Fibroblast of villous mesenchyme (primary cell): ENCODE measurements around the gene LCN10. TPM values are rescaled to one million over a fixed set of nuclear protein-coding genes. Genes with fewer than 3 reads are reported as not detected.
"Not testable (repeated sequence)": the region's sequence is repeated elsewhere in the genome, so short reads cannot be mapped to it uniquely, and the experiment has no call there.

Source experiments
- DNase-seq: peaks from one replicate; pipeline ENCODE4 v3.0.0-alpha.2; 2010; ENCODE audit warnings: low read depth
- H3K4me3 ChIP-seq: 2 replicates; pipeline ENCODE4 v1.5.1; 2011; ENCODE audit warnings: low read depth, mild to moderate bottlenecking, low read length
- total RNA-seq: library from RNA; depleted of rRNA; stranded (reverse); fragments of >200 nt; gene quantifications from 2 replicates; pipeline ENCODE4 v1.2.3, GENCODE V29; 2012
- TF ChIP-seq, protein P1 (sequence below): IDR thresholded peaks from 2 replicates; pipeline ENCODE4 v1.5.1; 2012; ENCODE audit warnings: low read depth, mild to moderate bottlenecking, low read length; ENCODE audit not compliant: insufficient read depth

The LCN10 gene
- total RNA-seq, 1 donor: under 0.01 TPM

DNA sequence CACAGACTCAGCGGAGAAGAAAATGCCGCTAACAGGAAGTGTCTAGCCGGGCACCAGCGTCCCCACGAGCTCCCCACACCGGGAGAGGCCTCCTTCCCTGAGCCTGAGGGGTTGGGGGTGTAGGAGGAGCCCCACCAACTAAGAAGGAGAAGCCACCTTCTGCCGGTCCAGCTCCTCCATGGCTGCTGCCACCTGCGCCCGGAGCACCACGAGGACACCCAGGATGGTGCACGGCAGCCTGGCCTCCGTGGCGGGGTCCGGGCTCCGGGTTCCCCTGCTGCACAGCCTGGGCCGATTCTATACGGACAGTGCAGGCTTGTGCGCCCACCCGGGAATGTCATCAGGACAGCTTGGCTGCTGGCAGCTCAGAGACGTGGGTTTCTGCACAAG lies 15.0 kb upstream of the LCN10 start:
- TF ChIP-seq, protein P1, sequence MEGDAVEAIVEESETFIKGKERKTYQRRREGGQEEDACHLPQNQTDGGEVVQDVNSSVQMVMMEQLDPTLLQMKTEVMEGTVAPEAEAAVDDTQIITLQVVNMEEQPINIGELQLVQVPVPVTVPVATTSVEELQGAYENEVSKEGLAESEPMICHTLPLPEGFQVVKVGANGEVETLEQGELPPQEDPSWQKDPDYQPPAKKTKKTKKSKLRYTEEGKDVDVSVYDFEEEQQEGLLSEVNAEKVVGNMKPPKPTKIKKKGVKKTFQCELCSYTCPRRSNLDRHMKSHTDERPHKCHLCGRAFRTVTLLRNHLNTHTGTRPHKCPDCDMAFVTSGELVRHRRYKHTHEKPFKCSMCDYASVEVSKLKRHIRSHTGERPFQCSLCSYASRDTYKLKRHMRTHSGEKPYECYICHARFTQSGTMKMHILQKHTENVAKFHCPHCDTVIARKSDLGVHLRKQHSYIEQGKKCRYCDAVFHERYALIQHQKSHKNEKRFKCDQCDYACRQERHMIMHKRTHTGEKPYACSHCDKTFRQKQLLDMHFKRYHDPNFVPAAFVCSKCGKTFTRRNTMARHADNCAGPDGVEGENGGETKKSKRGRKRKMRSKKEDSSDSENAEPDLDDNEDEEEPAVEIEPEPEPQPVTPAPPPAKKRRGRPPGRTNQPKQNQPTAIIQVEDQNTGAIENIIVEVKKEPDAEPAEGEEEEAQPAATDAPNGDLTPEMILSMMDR: no peak
- DNase-seq: no peak
- no peak overlapping the region for H3K4me3 ChIP-seq

GRCh38 chr9:136757328-136757727 lies 14.6 kb upstream of the LCN10 start:
- DNase-seq: no peak
- H3K4me3 ChIP-seq: no peak overlapping the region
- TF ChIP-seq, protein P1: no peak

DNA sequence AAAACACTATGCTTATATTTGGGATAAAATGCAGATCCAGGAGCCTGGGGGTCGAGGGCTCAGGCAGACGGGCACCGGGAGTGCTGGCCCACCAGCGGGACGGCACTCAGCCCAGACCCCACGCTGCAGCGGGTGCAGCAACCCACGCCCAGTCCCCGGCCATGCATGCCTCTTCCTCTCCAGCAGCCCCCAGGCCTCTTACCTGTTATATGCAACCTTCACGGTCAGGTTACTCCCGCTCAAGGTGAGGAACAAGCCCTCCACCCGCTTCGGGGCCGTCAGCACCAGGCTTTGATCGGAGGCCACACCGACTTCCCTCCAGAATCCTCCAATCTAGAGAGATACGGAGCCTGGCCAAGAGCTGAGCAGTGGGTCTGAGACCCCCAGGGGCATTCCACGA lies 14.1 kb upstream of the LCN10 start:
- DNase-seq: no peak
- TF ChIP-seq, protein P1: no peak
- no peak overlapping the region for H3K4me3 ChIP-seq

GRCh38 chr9:136756134-136756438 lies 13.3 kb upstream of the LCN10 start:
- DNase-seq: no peak
- no peak overlapping the region for H3K4me3 ChIP-seq
- TF ChIP-seq, protein P1: no peak

DNA sequence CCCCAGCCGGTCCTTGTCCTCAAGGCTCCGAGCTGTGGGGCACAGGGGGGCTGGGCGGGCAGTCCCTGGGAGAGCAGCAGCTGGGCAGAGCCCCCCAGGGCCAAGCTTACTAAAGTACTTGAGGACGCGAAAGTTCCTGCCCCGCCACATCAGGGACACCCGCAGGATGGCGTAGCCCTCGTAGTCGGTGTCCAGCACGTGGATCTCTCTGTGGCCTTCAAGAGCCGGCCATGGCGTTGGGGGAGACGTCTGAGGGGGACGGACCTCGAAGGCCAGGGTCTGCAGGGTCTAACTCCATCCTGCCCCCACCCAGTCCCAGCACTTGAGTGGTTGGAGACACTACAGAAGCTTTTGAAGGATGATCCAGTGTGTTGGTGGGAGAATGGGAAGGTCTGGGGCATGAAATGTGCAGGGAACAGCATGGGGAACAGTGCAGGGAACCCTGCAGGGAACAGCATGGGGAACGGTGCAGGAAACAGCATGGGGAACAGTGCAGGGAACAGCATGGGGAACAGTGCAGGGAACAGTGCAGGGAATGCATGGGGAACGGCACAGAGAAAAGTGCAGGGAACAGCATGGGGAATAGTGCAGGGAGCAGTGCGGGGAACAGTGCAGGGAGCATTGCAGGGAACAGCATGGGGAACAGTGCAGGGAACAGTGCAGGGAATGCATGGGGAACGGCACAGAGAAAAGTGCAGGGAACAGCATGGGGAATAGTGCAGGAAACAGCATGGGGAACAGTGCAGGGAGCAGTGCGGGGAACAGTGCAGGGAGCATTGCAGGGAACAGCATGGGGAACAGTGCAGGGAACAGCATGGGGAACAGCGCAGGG lies 12.8 kb upstream of the LCN10 start:
- DNase-seq, H3K4me3 ChIP-seq: not testable (repeated sequence)

GRCh38 chr9:136754626-136755301 lies 12.0 kb upstream of the LCN10 start:
- TF ChIP-seq, protein P1: no peak
- DNase-seq: no peak
- H3K4me3 ChIP-seq: no peak overlapping the region

DNA sequence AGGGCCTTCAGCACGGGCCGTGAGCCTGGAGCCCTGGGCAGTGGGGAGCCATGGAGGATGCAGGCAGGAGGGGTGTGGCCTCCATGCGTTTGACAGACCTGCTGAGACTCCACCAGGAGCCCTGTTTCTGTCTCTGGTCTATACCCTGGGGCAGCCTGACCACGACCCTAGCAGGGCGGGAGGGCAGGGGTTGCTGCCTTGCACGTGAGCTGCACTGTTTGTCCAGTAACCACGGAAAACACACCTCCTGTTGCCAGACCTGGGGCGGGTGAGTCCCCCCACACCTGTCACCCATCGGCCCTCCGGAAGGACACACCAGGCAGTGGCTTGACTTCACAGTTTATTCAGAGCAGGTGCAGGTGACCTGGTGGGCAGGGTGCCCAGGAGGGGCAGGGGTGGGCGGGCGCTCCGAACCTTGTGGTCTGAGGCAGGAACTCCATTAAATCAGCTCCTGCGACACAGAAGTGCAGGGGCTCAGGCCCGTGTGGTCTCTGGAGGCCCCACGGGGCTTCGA lies 11.4 kb upstream of the LCN10 start:
- DNase-seq: no peak
- TF ChIP-seq, protein P1: no peak
- H3K4me3 ChIP-seq: no peak overlapping the region
